DMS114 treated with DMSO at 0.1 percent for 48 hours (cell line): ENCODE results near the gene AQP12B.

ENCODE experiments used
- DNase-seq: peaks from one replicate; lab custom pipeline; 2025; ENCODE audit not compliant: unreplicated experiment; lab: John Stamatoyannopoulos, UW

The AQP12B gene

DNA sequence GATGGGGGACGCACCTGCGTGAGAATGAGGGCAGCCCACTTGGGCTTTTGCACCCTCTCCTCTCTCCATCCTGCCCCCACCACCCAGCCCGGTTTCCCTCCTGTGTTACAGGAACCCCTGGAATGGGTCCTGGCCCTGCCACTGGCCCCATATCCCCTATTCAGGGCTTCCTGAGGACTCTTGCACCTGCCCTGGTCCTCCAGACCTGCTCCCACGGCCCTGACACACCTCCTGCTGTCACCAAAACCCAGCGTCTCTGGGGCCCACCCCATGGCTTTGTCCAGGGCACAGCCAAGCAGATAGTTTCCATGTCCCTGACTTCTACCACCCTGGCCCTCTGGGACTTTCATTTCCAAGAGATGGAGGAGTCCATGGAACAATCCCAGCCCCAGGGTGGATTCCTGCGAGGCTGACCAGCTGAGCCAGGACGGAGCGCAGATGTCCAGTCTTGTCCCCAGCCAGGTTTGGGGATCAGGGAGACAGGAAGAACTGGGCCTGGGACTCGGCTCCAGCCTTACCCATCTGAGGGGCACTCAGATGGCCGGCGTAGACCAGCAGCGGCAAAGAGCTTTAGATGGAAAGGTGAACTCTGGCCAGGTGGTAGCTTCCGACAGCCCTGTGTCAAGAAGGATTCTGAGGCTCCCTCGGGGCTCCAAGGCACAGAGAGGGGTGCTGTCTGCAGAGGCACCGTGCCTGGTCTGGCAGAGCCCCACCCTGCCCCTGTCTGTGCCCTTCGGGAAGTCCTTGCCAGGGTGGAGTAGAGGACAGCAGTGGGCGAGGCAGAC lies 45.4 kb downstream of the AQP12B start:
- DNase-seq, result no peak

DNA sequence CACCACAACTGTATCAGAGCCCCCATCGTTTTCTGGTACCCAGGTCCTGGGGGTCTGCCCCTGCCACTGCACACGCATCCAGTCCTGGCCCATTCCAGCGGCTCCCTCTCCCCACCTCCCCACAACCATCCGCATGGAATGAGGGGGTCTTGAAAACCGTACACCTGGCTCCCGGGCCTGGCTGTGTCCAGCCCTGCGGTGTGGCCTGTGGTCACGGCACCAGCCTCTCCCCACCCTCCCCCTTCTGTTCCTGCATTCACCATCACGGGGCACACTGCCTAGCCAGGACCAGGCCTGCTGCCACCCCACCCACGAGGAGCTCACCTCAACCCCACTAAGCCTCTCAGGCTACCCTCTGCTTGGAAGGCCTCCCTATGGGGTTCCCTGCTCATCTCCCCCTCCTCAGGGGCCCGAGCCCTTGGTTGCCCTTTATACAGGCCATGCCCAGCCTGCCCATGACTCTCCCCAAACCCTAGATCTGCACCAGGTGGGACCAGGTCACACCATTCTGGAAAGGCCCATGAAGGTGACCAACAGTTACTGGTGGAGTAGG lies 46.0 kb downstream of the AQP12B start:
- DNase-seq, result no peak

DNA sequence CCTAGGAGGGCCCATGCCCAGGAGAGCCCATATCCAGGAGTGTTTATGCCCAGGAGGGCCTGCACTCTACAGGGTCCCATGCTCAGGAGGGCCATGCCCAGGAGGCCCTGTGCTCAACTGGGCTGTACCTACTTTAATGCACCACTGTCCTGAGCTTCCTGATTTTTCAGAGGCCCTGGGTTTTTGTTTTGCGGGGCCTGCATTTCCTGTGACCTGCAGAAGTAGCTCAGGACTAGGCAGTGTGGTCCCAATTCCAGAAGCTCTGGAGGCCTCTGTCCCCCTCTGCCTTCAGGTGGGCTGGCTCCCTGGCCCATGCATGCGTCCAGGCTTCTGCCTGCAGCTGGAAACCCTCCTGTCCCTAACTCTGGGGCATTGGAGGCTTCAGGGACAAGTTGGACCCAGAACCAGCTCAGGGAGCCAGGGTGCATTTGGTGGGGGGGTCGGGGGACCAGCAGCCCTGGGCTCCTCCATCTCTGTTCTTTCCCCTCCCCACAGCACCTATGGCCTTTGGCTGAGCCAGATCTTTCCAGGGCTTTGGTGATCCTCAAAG lies 46.6 kb downstream of the AQP12B start:
- DNase-seq, result no peak

DNA sequence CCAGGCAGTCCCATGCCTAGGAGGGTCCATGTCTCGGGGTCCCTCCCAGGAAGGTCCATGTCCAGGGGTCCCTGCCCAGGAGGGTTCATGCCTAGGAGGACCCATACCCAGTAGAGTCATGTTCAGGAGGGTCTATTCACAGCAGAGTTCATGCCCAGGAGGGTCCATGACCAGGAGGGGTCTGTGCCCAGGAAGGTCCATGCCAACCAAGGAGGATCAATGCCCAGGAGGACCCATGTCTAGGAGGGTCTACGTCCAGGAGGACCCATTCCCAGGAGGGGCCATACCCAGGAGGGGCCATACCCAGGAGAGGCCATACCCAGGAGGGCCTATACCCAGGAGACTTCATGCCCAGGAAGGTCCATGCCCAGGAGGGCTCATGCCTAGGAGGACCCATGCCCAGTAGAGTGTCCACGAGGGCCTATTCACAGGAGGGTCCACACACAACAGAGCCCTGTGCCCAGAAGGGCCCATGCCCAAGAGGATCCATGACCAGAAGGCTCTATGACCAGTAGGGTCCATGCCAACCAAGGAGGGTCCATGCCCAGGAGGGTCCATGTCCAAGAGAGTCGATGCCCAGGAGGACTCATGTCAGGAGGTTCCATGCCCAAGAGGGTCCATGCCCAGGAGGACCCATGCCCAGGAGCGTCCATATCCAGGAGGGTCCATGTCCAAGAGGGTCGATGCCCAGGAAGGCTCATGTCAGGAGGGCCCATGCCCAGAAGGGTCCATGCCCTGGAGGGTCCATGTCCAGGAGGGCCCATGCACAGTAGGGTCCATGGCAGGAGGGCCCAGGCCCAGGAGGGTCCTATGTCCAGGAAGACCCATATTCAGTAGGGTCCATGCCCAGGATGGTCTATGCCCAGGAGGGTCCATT lies 47.3 kb downstream of the AQP12B start:
- no peak for DNase-seq

DNA sequence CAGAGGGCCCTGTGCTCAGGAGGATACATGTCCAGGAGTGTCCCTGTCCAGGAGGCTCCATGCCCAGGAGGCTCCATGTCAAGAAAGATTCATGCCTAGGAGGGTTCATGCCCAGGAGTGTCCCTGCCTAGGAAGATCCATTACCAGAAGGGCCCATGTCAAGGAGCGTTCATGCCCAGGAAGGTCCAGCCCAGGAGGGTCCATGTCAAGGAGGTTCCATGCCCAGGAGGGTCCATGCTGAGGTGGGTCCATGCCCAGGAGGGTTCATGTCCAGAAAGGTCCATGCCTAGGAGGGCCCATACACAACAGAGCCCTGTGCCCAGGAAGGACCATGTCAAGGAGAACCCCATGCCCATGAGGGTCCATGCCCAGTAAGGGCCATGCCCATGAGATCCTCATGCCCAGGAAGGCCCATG lies 50.4 kb downstream of the AQP12B start:
- DNase-seq, result no peak

DNA sequence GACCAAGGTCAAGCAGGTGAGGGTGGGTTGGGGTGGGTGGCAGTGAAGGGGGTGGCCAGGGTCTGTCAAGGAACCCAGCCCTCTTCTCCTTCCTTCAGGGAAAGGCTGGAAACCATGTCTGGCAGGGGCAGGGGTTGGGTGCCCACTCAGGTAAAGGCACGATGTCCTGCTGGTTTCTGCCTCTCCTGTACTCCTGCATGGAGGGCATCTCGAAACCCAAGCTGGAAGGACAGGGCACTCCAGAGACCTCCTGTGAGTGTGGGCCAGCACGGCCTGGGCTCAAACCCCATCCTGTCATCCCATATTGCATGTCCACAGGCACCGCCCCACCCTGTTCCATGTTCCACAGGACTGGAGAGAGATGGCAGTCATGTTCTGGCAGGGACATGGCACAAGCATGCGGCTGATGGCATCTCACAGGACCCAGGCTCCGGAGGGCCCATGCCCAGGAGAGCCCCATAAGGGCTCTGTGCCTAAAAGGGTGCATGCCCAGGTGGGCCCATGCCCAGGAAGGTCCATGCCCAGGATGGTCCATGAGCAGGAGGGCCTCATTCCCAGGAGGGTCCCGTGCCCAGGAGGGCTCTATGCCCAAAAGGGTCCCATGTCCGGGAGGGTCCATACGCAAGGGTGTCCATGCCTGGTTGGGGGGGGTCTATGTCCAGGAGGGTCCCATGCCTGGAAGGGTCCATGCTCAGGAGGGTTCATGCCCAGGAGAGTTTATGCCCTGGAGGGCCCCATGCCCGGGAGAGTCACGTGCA lies 51.0 kb downstream of the AQP12B start:
- DNase-seq, result no peak

DNA sequence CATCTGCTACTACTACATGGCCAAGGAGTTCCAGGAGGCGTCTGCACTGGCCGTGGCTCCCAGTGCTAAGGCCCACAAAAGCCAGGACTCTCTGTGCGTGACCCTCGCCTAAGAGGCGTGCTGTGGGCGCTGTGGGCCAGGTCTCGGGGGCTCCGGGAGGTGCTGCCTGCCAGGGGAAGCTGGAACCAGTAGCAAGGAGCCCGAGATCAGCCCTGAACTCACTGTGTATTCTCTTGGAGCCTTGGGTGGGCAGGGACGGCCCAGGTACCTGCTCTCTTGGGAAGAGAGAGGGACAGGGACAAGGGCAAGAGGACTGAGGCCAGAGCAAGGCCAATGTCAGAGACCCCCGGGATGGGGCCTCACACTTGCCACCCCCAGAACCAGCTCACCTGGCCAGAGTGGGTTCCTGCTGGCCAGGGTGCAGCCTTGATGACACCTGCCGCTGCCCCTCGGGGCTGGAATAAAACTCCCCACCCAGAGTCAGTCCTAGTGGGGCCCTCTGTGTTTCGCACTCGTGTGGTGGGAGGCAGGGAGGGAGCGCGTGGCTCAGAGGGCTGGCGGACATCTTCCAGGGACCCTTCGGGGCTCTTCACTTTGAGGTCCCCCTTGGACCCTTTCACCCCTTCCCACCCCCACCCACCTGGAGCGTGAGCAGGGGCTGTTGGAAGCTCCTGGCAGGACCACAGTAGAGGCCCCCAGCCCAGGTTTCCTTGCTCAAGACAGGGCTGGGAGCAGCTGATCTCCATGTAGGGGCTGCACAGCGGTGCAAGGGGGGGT lies 51.7 kb downstream of the AQP12B start:
- no peak for DNase-seq

DNA sequence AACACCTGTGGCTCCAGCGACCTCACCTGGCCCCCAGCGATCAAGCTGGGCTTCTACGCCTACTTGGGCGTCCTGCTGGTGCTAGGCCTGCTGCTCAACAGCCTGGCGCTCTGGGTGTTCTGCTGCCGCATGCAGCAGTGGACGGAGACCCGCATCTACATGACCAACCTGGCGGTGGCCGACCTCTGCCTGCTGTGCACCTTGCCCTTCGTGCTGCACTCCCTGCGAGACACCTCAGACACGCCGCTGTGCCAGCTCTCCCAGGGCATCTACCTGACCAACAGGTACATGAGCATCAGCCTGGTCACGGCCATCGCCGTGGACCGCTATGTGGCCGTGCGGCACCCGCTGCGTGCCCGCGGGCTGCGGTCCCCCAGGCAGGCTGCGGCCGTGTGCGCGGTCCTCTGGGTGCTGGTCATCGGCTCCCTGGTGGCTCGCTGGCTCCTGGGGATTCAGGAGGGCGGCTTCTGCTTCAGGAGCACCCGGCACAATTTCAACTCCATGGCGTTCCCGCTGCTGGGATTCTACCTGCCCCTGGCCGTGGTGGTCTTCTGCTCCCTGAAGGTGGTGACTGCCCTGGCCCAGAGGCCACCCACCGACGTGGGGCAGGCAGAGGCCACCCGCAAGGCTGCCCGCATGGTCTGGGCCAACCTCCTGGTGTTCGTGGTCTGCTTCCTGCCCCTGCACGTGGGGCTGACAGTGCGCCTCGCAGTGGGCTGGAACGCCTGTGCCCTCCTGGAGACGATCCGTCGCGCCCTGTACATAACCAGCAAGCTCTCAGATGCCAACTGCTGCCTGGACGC lies 52.5 kb downstream of the AQP12B start:
- DNase-seq, result no peak

DNA sequence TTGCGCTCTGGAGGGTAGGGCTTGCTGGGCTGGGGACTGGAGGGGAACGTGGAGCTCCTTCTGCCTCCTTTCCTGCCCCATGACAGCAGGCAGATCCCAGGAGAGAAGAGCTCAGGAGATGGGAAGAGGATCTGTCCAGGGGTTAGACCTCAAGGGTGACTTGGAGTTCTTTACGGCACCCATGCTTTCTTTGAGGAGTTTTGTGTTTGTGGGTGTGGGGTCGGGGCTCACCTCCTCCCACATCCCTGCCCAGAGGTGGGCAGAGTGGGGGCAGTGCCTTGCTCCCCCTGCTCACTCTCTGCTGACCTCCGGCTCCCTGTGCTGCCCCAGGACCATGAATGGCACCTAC lies 53.1 kb downstream of the AQP12B start:
- no peak for DNase-seq

DNA sequence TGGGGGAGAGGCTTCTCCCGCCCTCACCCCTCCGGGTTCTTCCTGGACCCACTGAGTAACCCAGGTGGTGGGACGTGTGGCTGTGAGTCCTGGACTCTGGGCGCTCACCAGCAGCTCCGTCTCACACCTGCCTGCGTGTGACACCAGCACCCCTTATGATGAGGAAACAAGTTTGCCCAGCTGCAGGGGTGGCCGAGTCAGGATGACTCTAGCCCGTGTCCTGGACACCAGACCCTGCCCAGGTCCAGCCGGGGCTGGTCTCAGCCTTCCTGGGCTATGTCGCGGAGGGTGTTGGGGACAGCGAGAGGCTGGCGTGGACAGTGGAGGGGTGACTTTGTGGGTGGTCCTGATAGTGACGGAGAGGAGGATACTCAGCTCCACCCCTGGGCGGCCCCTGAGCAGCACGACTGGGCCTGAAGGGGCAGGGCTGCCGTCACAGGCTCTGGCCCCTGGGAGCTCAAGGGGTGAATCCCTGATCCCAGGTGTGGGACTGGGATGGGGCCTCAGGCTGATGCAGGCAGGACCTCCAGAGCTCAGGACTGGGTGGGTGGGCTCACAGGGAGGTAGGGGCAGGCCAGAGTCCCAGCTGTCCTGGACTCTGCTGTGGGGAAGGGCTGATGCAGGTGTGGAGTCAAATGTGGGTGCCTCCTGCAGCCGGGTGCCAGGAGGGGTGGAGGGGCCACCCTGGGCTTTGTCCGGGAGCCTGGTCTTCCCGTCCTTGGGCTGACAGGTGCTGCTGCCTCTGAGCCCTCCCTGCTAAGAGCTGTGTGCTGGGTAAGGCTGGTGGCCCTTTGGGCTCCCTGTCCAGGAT lies 53.7 kb downstream of the AQP12B start:
- DNase-seq, result no peak

DNA sequence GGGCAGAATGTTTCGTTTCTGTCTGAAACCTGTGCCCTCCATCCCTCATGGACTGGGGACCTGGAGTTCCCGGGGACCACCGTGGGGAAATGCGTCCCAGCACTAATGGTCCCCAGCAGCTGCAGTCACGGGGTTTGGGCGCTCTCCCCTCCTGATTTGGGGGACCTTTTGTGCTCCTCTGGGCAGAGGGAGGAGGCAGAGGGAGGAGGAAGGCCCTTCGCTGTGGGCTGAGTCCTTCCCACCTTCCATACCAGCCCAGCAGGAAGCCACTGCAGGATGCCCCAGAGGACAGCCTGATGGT lies 54.2 kb downstream of the AQP12B start:
- DNase-seq, result no peak

DNA sequence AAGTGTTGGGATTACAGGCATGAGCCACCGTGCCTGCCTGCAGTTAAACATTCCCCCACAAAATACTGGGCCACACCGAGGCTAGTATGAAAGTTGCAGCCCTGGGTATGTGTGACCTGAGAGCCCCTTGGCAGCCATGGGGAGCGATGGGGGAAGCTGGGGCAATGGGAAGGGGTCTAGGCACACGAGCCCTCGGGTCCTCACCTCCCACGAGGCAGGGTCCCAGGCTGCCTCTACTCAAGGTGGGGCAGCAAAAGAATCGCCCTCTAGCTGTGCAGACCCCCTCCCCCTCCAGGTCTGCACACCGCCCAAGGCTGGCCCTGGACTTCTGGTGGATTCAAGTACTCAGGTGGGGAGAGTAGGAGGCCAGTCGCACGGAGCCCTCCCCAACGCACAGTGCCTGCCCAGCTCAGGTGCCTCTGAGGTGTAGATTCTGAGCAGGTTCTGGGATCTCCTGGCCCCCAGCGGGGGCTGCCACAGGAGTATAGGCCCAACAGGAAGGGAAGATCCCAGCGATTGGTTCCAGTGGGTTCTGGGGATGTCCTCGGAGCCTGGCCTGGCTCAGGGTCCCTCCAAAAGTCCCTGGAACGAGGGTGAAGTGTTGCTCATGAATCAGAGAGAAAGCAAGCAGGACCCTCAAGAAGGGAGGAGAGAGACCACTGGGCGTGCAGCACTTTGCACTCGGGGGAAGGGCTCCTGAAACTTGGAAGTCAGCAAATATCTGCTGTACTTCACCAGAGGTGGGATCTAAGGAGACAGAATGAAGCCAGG lies 54.8 kb downstream of the AQP12B start:
- DNase-seq, result no peak

DNA sequence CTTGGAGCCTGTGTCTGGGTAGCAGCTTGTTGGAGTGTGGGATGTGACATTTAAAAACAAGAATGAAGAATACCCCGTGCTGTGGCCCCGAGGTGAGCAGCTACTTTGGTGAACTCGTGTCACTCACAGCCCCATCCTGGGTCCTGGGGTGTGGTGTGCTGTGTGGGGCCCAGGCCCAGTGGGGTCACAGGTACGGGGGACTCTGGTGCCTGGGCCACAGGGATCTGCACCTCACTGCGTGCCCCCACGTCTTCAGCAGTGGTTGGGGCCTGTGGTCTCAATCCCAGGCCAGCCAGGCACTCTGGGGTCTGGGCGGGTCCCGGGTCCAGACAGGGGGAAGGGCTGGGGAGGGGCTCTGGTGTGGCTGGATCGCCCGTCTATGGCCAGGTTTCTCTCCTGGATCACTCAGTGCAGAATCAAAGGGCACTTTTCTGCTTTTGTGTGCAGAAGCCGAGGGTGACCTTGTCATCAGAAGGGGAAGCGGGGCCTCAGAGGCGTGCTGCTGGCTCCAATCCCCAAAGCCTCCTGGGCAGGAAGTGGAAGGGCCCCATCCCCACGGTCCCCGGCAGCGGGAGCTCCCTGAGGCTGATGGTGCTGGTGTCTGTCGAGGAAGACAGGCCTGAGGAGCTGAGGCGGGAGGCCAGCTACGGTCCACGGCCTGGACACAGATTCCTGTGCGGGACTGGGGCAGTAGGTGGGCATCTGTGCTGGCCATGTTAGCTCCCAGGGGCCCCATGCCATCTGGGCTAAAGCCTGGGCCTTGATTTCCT lies 56.0 kb downstream of the AQP12B start:
- DNase-seq, result no peak
